NCI-H2107 treated with DMSO at 0.1 percent for 48 hours (cell line): Measurements from ENCODE around the gene IREB2.
"Not testable (repeated sequence)": the region's sequence is repeated elsewhere in the genome, so short reads cannot be mapped to it uniquely, and the experiment has no call there.

Source experiments
- DNase-seq: peaks from one replicate; lab custom pipeline; 2025; ENCODE audit not compliant: unreplicated experiment; lab: John Stamatoyannopoulos, UW

IREB2 gene, protein sequence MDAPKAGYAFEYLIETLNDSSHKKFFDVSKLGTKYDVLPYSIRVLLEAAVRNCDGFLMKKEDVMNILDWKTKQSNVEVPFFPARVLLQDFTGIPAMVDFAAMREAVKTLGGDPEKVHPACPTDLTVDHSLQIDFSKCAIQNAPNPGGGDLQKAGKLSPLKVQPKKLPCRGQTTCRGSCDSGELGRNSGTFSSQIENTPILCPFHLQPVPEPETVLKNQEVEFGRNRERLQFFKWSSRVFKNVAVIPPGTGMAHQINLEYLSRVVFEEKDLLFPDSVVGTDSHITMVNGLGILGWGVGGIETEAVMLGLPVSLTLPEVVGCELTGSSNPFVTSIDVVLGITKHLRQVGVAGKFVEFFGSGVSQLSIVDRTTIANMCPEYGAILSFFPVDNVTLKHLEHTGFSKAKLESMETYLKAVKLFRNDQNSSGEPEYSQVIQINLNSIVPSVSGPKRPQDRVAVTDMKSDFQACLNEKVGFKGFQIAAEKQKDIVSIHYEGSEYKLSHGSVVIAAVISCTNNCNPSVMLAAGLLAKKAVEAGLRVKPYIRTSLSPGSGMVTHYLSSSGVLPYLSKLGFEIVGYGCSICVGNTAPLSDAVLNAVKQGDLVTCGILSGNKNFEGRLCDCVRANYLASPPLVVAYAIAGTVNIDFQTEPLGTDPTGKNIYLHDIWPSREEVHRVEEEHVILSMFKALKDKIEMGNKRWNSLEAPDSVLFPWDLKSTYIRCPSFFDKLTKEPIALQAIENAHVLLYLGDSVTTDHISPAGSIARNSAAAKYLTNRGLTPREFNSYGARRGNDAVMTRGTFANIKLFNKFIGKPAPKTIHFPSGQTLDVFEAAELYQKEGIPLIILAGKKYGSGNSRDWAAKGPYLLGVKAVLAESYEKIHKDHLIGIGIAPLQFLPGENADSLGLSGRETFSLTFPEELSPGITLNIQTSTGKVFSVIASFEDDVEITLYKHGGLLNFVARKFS

DNA sequence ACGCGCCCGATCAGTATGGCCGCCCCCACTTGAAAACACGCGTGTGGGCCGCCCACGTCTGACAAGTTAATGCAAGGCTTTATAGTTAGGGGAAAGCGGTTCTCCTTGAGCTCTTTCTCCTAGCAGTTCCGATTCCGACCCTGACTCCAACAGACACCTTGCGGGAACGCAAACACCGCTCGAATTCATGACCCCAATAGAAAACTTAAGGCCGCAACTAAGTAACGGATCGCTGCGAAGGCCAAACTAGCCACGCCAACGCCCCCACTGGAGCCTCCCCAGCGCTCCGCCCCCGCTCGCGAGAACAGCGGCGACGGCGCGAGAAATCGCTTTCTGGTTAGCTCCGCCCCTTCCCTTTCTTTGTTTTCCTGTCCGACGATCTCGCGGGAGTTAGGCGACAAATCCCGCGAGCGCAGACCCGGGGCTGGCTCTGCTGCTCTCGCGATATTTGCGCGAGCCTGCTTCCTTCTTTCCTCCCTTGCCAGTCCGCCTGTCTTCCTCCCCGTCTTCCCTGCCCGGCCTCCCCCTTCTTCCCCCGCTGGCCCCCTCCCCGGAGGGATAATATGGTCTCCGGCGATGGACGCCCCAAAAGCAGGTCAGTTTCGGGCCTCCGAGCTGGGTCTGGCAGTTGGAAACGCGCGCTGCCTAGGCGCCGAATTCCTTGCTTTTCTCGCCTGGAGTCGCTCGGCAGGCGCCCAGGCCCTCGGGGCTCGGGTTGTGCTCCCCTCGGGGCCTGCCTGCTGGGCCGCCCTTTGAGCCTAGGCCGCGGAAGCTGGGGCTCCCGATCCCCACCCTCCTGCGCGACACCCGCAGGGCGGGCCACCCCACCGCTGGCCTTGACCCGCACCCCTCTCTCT is at the start of gene IREB2:
Gene IREB2, plus strand, starts transcription at position 455 of the 857 bp plus-strand sequence. Its CDS starts 122 bp downstream, at position 577.
- DNase-seq, result peak; percentile 85

DNA sequence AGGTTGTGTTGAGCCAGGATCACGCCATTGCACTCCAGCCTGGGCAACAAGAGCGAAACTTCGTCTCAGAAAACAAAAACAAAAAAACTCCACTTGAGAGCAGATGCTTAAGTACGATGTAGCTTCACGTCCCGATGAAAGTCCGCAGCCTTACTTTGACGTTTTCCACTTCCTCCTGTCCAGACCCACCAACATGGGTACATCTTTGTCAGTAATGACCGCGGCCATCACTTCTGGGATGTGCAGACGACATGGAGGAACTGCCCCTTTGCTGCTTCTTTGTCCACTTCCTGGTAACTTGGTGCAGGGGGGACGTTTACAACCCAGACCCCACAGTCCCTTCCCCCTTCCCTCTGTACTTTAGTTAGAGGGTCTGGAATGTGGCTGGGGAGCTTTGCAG is 49.2 kb upstream of the IREB2 start:
- DNase-seq, result no peak

DNA sequence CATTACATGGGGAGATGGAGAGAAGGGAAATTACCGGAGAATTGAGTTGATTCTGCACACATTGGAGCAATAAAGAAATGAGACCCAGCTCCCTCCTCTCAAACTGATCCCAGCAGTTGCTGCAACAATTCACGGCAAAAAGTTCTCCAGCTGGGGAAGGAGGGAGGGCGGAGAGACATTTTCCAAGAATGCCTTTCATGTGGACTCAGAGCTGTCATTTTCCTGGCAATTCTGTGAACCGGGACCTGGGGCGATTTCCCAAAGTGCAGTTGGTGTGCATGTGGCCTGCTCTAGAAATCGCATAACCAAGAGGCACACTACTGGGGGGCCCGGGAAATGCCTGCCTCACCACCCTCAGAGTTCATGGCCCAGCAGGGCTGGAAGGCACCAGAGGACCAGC is 48.7 kb upstream of the IREB2 start:
- DNase-seq, result no peak

DNA sequence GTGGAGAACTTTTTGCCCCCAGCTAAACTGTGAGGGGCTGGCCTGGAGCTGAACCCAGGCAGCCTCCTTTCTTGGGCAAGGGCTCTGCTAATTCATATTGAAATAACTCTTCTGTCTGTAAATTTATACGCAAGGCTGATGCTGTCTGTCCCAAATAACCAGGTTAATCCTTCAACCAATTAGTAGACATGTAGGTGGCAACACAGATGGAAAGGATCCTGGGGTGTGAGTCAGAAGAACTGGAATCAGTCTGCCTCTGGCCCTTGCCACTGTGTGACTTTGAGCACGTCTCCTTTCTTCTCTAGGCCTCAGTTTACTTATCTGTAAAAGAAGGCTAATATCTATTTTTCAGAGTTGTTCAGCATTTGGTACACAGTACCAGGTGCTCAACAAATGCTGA is 48.3 kb upstream of the IREB2 start:
- no peak for DNase-seq

DNA sequence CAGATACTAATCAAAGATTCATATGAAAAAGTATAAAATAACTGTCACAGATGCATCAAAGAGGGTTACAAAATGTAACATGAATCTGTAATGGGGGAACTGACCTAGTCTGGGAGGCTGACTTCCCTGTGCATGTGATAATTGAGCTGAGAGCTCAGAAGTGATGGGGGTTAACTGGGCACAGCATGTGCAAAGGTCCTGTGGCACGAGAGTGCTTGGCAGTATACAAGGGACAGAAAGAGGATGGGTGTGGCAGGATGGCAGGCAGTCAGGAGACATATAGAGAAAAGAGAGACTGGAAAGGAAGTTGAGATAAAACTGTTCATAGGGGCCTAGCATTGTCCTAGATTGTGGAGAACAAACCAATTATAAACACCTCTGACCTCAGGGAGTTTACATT is 47.8 kb upstream of the IREB2 start:
- DNase-seq, result no peak

DNA sequence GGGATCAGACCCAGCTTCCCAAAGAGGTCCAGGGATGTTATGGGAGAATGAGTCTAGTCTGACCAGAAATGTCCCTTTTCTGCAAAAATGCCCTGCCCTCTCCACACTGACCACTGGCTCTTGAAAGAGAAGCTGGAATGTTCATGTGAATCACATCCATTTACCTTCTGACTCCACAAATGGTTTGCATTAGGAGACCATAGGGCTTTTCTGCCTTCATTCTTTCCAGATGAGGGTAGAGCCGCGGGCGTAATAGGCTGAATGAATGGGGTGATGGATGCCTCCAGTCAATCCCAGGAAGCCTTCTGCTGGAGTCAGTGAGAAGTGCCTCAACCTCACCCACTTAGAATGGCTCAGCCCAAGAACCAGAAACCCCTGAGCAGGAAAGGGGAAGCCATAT is 47.2 kb upstream of the IREB2 start:
- no peak for DNase-seq

DNA sequence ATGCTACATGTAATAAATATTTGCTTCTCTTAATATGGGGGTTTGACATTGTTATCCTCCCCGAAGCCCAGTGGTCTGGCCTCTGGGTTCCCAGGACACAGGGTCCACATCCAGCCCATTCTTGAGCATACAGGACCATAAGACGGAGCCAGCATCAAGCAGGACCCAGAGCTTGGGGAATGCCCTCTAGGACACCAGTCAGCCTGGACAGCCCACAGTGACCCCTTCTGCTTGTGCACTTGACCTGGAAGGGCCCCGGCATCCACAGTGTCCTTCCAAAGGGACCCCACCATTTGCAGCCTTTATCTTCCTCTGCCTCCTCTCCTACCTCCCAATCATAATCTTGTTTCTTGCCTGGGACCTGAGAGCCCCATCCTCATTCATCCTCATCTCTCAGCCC is 46.2 kb upstream of the IREB2 start:
- DNase-seq, result no peak

DNA sequence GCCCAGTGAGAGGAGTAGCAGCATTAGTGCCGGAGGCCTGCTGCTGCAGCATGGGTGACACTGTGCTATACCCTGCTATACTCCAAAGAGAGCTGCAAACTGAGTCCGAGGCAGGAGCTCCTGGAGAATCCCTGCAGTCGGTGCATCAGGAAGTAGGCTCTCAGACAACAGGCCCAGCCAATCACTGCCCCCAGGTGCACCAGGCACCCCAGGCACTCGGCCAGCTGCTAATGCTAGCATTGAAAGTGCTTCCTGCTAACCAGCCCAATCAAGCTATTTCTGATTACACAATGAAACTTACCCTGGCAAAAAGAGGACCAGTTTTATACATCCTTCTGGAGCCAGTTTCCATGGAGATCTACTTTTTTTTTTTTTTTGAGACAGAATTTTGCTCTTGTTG is 45.6 kb upstream of the IREB2 start:
- DNase-seq, result peak; percentile 66

DNA sequence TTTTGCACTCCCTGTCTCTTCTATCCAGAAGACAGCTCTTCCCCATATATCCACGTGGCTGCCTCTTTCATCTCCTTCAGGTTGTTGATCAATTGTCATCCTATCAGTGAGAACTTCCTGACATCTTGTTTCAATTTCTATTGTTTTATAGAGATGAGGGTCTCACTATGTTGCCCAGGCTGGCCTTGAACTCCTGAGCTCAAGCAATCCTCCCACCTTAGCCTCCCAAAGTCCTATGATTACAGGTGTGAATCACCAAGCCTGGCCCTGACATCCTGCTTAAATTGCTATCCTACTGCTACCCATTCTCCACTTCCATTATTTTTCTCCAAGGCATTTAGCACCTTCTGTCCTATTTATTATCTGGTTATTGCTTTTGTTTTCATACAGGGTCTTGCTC is 44.9 kb upstream of the IREB2 start:
- DNase-seq, result no peak

DNA sequence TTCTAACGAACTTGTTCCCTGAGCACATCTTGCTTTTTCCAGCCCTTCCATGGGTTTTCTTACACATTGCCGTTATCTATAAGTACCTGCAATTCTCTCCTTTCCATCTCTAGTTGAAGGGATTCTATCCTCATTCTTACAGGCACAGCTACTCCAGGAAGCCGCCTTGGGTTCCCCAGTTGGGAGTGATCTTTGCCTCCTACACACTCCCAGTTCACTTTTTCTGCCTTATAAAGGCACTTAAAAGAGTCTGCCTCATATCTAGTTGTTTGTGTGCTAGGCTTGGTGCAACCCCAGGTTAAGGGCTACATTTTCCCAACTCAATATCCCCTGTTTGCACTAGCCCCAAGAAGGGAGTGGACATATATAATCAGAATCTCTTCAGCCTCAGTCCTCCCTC is 44.0 kb upstream of the IREB2 start:
- DNase-seq, result no peak

DNA sequence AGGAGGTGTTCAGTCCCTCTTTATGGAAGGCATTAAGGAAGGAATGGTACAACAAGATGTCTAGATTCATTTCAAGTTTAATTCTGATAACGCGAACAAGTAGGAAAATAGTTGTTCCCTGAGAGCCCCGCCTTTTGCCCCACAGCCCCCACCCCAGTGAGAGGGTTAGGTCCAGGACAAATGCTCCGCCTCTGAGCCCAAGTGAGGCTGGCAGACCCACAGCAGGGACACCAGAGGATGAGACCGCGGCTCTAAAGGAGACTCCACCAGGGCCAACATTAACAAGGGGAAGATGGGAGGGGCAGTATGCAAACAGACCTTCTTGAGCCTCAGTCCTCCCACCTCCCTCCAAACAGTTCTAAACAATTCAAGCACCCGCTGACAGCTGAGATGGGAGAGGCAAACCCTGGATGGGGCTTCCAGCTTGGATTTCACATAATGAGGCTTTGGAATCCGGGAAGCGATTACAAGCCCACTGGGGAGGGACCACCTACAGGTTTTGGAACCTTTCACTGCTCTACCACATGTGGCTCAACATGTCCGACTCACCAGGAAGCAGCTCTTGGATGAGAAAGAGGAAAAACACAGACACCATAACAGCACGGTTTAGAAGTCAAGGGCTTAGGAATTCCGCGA is 42.9 kb upstream of the IREB2 start:
- DNase-seq, result no peak

DNA sequence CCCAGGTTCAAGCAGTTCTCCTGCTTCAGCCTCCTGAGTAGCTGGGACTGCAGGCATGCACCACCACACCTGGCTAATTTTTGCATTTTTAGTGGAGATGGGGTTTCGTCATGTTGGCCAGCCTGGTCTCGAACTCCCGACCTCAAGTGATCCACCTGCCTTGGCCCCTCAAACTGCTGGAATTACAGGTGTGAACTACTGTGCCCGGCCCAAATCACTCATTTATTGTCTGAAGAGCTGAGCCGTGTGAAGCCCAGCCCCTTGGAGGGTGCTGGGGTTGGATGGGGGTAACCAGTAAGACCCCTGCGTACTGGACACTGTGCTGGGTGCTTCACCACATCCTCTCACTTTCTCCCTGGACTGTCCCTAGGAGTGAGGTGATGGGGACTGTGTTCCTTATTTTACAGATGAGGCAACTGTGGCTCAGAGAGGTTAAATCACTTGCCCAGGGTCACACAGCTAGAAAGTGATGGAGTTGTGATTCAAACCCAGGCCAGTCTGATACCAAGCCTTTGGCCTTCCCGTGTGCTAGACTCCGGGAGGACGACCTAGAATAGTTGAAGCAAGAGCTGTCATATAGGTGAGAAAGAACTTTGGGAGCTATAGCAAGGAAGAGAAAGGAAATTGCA is 41.7 kb upstream of the IREB2 start:
- DNase-seq, result no peak

DNA sequence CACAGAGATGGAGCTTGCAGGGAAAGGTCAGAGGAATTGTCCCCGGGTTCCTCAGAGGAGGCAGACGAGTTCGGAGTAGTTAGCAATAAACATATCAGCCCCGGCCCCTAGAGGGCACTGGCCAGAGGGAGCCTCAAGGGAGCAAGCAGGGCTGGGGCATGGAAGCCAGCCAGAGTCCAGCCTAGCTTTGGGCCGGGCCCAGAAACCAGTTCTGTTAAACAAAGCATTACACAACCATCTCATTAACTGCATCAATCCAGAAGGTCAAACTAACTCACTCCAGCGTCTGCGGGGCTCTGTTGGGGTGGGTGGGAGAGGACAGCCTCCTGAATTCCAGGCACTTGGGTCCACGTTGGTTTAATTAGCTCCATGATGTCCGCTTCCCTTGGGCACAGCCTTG is 41.0 kb upstream of the IREB2 start:
- DNase-seq, result no peak

DNA sequence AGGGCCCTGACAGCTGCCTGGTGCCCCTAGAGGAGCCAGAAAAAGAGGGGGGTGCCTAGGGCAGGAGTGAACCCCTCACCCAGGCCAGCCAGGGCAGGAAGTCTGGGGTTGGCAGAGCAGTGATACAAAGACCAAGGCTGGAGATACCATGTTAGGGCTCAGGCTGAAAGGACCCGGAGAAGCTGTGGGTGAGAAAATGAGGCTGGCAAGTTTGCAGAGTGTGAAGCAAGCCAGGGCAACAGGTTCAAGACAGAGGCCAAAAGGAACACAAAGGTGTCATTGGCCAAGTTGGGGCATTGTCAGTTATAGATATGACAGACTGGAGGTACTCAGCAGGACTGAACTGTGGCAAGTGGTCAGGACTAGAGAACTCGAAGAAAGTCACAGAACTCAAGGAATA is 40.6 kb upstream of the IREB2 start:
- DNase-seq, result no peak

DNA sequence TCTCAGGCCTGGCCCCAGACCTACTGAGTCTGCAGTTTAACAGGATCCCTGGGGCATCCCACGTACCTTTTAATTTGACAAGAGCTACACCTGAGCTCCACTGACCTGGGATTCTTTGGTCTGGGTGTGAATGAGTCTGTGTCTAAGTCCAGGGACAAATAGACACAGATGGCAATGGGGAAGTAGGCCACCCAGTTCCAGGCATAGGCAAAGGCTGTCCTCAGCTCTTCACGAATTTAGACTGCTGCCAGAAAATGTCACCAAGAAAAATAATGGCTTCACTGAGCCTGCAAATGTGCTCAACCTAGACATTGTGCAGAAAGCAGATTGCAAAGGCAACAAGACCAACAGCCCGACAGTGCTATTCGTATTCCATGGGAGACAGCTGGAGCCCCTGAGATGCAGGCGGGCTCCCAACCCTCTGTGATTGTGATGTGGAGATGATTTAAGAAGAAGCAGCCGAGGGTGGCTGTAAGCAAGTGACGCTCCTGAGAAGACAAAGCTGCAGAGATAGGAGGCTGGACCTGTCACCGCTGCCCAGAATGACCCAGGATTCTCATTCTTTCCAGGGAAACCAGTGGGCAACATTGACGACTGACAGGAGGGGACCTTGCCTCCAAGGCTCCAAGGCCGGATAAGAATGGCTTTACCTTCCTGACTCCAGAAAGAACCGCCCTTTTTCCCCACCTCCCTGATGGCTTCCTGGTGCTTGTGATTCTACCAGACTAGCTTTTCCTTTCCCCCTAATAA is 39.8 kb upstream of the IREB2 start:
- no peak for DNase-seq

DNA sequence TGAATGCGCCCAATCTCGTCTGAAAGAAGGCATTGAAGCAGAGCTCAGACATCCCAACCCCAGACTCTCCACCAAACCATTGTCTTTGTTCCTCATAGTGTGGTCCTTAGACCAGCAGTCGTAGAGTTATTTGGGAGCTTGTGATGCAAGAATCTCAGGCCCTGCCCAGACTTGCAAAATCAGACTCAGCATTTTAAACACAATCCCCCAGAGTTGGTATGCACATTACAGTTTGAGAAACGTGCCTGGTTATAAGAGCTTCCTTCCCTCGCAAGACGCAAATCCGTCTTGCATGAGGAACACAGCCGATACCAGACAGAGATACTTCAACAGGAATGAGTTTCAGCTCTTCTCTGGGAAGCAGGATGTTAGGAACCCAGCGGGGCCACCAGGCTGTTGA is 38.9 kb upstream of the IREB2 start:
- no peak for DNase-seq

DNA sequence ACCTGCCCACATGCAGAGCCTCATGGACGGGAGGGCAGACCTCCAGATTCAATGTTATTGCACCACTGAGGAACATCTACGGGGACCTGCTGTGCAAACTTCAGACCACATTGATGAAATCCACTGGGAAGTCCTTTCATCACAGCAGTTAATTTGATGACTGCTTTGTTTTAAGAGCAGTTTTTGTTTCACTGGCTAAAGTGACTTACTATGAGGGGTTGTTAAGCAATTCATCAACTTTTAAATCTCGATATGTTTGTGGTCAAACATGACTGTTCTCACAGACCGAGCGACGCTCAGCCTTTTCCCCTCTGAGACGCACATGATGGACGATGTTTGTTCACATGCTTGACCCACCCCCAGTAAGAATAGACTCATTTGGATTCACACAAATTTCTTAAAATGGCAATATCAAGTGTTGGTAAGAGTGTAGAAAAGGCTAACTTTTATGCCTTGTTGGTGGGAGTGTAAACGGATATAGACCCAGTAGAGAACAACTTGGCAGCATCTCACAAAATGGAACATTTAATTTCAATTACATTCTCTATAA is 35.9 kb upstream of the IREB2 start:
- DNase-seq, result no peak

DNA sequence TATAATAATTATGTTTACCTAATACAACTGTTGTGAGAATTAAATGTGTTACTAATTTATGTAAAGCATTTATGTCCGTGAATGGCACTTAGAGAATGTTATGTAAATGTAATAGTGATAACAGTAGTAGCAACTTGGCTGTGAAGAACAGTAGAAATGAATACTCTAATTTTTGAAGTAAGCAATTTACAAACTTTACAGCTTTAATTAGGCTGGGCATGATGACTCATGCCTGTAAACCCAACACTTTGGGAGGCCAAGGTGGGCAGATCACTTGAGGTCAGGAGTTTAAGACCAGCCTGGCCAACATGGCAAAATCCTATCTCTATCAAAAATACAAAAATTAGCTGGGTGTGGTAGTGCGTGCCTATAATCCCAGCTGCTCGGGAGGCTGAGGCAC is 33.9 kb upstream of the IREB2 start:
- no peak for DNase-seq

DNA sequence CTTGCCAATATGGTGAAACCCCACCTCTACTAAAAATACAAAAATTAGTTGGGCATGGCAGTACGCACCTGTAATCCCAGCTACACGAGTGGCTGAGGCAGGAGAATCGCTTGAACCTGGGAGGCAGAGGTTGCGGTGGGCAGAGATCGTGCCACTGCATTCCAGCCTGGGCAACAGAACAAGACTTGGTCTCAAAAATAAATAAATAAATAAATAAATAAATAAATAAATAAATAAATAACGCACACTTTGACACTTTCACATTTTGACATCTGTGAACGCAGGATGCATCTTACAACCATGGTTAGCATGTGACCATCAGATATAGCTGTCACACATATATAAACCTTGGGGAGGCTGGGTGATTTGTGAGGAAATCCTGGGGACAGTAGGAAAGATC is 33.2 kb upstream of the IREB2 start:
- DNase-seq, result not testable (repeated sequence)
